GM12872 (cell line): ENCODE results near the gene KIF21A.

ENCODE experiments used
- CTCF ChIP-seq: IDR thresholded peaks from 3 replicates; pipeline ENCODE4 v1.5.1; 2011; ENCODE audit warnings: low read depth, mild to moderate bottlenecking, low read length, moderate library complexity; ENCODE audit not compliant: insufficient read depth

The KIF21A gene

GRCh38 chr12:39464976-39465695 lies 22.2 kb upstream of the KIF21A start:
- no peak for TF ChIP-seq CTCF

GRCh38 chr12:39461059-39461458 lies 18.1 kb upstream of the KIF21A start:
- TF ChIP-seq CTCF: no peak

- no peak for TF ChIP-seq CTCF
Observed at GRCh38 chr12:39459027-39459434, 16.1 kb upstream of the KIF21A start.

- TF ChIP-seq CTCF: no peak
Observed at GRCh38 chr12:39451977-39452376, 9.1 kb upstream of the KIF21A start.

- no peak for TF ChIP-seq CTCF
Observed at GRCh38 chr12:39448038-39448437, 5.1 kb upstream of the KIF21A start.

- TF ChIP-seq CTCF: no peak
Observed at GRCh38 chr12:39443929-39444209, 949 bp upstream of the KIF21A start.

GRCh38 chr12:39442831-39443080 lies 164 bp downstream of the KIF21A start:
- TF ChIP-seq CTCF: no peak
